Tibial artery (tissue), 4 donors: ENCODE data around the gene CDSN.

Source experiments
- DNase-seq, 2 donors: peaks; one replicate each; pipeline ENCODE4 v3.0.0-alpha.2; 2019
- H3K27ac ChIP-seq, 2 donors: fragments of 200-600 bp; sonication (generic) in 1 of 2; 1 replicate in 1 of 2; 2 replicates in 1 of 2; pipeline ENCODE4 v1.5.1; 2018 to 2019; ENCODE audit warnings: mild to moderate bottlenecking in 1 of 2
- H3K27me3 ChIP-seq, 2 donors: fragments of 200-600 bp; sonication (generic) in 1 of 2; one replicate each; pipeline versions ENCODE4 v1.5.1 to v1.6.0; 2016 to 2019
- H3K36me3 ChIP-seq, 3 donors: fragments of 200-600 bp; sonication (generic) in 2 of 3; one replicate each; pipeline ENCODE4 v1.5.1; 2016 to 2019; ENCODE audit warnings: mild to moderate bottlenecking in 2 of 3
- H3K4me1 ChIP-seq, 4 donors: fragments of 200-600 bp; sonication (generic) in 2 of 4; 1 replicate in 3 of 4; 2 replicates in 1 of 4; pipeline ENCODE4 v1.5.1; 2016 to 2019
- H3K4me3 ChIP-seq, 2 donors: fragments of 200-600 bp; sonication (generic) in 1 of 2; 1 replicate in 1 of 2; 2 replicates in 1 of 2; pipeline ENCODE4 v1.5.1; 2018 to 2019; ENCODE audit warnings: mild to moderate bottlenecking in 2 of 2
- H3K9me3 ChIP-seq, 3 donors: fragments of 200-600 bp; sonication (generic) in 1 of 3; one replicate each; pipeline ENCODE4 v1.5.1; 2016 to 2019
- intact Hi-C: fragments of 100-400 bp; cut with DNase I; formaldehyde crosslinking; loops from one replicate; pipeline ENCODE4 v1.15.0; 2023; ENCODE audit warnings: low total_unique reads
- TF ChIP-seq, protein P1 (sequence below), 2 experiments: fragments of 200-600 bp in 1 of 2; fragments of 450-650 bp in 1 of 2; IDR thresholded peaks; one replicate each; pipeline ENCODE4 v1.5.1; 2017 to 2019; ENCODE audit warnings: antibody characterized with exemption in 2 of 2, mild to moderate bottlenecking in 1 of 2, moderate library complexity in 1 of 2

CDSN gene

DNA sequence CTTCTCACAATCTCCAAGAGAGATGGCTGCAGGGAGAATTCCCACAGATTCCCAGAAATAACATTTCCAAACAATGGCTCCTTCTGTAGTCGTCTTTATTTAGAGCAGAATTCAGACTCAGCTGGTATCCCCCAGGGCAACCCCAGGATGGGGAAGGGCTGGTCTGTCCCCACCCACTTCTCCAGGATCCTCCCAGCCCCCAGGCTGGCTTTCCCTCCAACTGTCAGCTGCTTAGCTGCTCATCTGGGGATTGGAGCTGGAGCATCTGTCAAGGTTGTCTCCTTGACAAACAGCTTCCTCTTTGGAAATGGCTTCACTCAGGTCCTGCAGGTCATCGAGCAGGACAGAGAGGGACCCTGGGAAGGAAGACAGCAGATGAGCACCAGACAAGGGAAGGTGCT, 22.1 kb upstream of the CDSN start:
- Histone ChIP-seq H3K9me3 (no peaks in the 10 kb centered on the region), H3K4me3 (no peak overlapping the region), H3K27me3 (peaks cover 0 to 10% of the 10 kb centered on the region in 2 donors), H3K27ac (no peak overlapping the region), H3K4me1 (peaks cover 0 to 13% (median 4%) of the 10 kb centered on the region in 4 donors), H3K36me3 (peaks cover 0 to 40% (median 6%) of the 10 kb centered on the region in 3 donors)
- intact Hi-C loops = no loop called here
- DNase-seq = no peak
- TF ChIP-seq, protein P1, sequence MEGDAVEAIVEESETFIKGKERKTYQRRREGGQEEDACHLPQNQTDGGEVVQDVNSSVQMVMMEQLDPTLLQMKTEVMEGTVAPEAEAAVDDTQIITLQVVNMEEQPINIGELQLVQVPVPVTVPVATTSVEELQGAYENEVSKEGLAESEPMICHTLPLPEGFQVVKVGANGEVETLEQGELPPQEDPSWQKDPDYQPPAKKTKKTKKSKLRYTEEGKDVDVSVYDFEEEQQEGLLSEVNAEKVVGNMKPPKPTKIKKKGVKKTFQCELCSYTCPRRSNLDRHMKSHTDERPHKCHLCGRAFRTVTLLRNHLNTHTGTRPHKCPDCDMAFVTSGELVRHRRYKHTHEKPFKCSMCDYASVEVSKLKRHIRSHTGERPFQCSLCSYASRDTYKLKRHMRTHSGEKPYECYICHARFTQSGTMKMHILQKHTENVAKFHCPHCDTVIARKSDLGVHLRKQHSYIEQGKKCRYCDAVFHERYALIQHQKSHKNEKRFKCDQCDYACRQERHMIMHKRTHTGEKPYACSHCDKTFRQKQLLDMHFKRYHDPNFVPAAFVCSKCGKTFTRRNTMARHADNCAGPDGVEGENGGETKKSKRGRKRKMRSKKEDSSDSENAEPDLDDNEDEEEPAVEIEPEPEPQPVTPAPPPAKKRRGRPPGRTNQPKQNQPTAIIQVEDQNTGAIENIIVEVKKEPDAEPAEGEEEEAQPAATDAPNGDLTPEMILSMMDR (IDR thresholded peaks at IDR 0.05) = no peak

DNA sequence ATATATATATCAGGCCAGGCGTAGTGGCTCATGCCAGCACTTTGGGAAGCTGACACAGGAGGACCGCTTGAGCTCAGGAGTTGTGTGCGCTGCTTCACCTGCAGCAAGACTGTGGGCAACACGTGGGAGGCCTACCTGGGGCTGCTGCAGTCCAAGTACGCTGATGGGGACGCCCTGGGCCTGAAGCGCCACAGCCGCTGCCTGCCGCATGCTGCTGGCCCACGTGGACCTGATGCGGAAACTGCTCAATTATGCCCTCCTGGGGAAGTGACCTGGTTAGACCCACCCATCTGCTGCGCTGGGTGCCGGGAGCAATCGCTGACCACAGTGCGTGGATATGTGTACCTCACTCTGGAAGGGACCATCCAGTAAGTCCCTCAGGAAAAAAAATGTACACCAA, 20.4 kb upstream of the CDSN start:
- H3K4me3 ChIP-seq = no peak overlapping the region
- intact Hi-C loops = loop anchor here (2.0 kb wide), 1 partner anchor 214 kb away; no protein-coding TSS in a partner anchor
- peaks cover 0 to 30% (median 6%) of the 10 kb centered on the region in 3 donors for H3K36me3 ChIP-seq
- no peaks in the 10 kb centered on the region for H3K9me3 ChIP-seq
- H3K4me1 ChIP-seq = peaks cover 0 to 15% (median 4%) of the 10 kb centered on the region in 4 donors
- H3K27ac ChIP-seq = no peak overlapping the region
- H3K27me3 ChIP-seq = peaks cover 0 to 10% of the 10 kb centered on the region in 2 donors
- TF ChIP-seq, protein P1 (IDR thresholded peaks at IDR 0.05) = no peak
- no peak for DNase-seq

DNA sequence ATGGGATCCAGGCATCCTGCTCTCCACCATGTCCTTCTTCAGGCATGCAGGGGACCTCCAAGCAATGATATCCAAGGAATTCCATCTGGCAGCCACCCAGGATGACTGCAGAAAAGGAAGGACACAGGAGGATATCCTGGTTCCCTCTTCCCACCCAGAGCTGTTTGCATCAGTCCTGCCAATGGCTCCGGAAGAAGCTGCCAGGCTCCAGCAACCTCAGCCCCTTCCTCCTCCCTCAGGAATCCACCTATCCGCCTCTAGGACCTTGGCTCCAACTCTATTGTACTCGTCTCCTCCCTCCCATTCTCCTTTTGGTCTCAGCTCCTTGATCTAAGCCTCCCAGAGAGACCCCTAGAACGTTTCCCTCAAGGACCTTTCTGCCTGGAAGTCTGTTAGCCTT, 19.4 kb upstream of the CDSN start:
- no peak for DNase-seq
- TF ChIP-seq, protein P1 (IDR thresholded peaks at IDR 0.05) = no peak
- Histone ChIP-seq H3K36me3 (peaks cover 0 to 20% (median 0%) of the 10 kb centered on the region in 3 donors), H3K27ac (no peak overlapping the region), H3K27me3 (peaks cover 0 to 10% of the 10 kb centered on the region in 2 donors), H3K9me3 (no peaks in the 10 kb centered on the region), H3K4me1 (peaks cover 0 to 15% (median 4%) of the 10 kb centered on the region in 4 donors), H3K4me3 (no peak overlapping the region)
- intact Hi-C loops = loop anchor here (5.0 kb wide), 2 partner anchors 53 to 573 kb away; no protein-coding TSS in a partner anchor

DNA sequence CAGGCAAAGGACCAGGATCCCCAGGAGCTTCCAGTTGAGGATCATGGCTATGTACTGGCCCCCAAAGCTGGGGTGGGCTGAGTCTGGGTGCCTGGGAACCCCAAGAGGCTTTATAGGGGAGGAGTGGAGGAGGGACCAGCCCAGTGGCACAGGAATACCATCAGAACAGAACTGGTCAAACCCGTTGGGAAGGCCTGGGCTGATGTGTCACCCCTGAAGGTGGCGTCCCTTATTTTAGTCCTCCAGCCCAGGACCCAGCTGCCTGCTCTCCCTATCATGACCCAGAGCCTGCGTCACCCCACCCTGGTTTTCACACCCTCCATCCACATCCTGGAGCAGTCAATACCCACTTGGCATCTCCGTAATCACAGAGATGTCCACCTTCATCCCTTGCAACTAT, 18.7 kb upstream of the CDSN start, which contains the start of gene PSORS1C2:
TSS of gene PSORS1C2 (minus strand) at position 85 of the 400 bp plus-strand sequence. CDS start at position 45, 40 bp downstream.
- TF ChIP-seq, protein P1 (IDR thresholded peaks at IDR 0.05) = no peak
- no peak within 1 kb of the TSS for H3K4me3 ChIP-seq
- peaks cover 0 to 10% of the 10 kb centered on the region in 2 donors for H3K27me3 ChIP-seq
- H3K9me3 ChIP-seq = no peaks in the 10 kb centered on the region
- H3K36me3 ChIP-seq = peaks cover 0 to 15% (median 0%) of the 10 kb centered on the region in 3 donors
- DNase-seq = no peak
- intact Hi-C loops = loop anchor here (1.0 to 5.0 kb wide), 3 partner anchors 53 to 573 kb away; no protein-coding TSS in a partner anchor
- H3K27ac ChIP-seq = no peak within 1 kb of the TSS
- peaks cover 0 to 15% (median 4%) of the 10 kb centered on the region in 4 donors for H3K4me1 ChIP-seq

DNA sequence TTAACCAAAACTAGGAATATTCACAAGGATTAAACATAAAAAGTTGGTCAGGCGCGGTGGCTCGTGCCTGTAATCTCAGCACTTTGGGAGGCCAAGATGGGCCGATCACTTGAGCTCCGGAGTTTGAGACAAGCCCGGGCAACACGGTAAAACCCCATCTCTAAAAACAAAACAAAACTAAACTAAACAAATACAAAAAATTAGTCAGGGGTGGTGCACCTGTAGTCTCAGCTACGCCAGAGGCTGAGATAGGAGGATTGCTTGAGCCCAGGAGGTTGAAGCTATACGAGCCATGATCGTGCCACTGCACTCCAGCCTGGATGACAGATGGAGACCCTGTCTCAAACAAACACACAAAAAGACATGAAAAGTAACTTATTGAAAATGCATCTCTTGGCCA, 15.5 kb upstream of the CDSN start:
- intact Hi-C loops = loop anchor here (5.0 kb wide), 2 partner anchors 57 to 577 kb away; no protein-coding TSS in a partner anchor
- Histone ChIP-seq H3K27ac (no peak overlapping the region), H3K27me3 (peaks cover 0 to 10% of the 10 kb centered on the region in 2 donors), H3K4me3 (no peak overlapping the region), H3K9me3 (no peaks in the 10 kb centered on the region), H3K36me3 (no peaks in the 10 kb centered on the region), H3K4me1 (peaks cover 0 to 10% (median 3%) of the 10 kb centered on the region in 4 donors)
- TF ChIP-seq, protein P1 (IDR thresholded peaks at IDR 0.05) = no peak
- no peak for DNase-seq
